Mammary epithelial cell (primary cell): ENCODE results near the gene PLEKHA7.

ENCODE experiments used
- EZH2 ChIP-seq: IDR thresholded peaks from 2 replicates; pipeline ENCODE4 v1.6.1; 2012; ENCODE audit warnings: low read length, inconsistent platforms, borderline replicate concordance
- TF ChIP-seq, protein P1 (sequence below), 2 donors: IDR thresholded peaks in 1 of 2; conservative IDR thresholded peaks in 1 of 2; 2 replicates each; pipeline ENCODE4 v1.5.1; 2011 to 2012; ENCODE audit warnings: inconsistent platforms in 2 of 2, low read length in 2 of 2, mild to moderate bottlenecking in 2 of 2, control low read depth in 1 of 2, low read depth in 1 of 2; ENCODE audit not compliant: insufficient read depth in 1 of 2; ENCODE audit errors: extremely low read depth in 1 of 2

- TF ChIP-seq, protein P1, sequence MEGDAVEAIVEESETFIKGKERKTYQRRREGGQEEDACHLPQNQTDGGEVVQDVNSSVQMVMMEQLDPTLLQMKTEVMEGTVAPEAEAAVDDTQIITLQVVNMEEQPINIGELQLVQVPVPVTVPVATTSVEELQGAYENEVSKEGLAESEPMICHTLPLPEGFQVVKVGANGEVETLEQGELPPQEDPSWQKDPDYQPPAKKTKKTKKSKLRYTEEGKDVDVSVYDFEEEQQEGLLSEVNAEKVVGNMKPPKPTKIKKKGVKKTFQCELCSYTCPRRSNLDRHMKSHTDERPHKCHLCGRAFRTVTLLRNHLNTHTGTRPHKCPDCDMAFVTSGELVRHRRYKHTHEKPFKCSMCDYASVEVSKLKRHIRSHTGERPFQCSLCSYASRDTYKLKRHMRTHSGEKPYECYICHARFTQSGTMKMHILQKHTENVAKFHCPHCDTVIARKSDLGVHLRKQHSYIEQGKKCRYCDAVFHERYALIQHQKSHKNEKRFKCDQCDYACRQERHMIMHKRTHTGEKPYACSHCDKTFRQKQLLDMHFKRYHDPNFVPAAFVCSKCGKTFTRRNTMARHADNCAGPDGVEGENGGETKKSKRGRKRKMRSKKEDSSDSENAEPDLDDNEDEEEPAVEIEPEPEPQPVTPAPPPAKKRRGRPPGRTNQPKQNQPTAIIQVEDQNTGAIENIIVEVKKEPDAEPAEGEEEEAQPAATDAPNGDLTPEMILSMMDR (conservative IDR thresholded peaks at IDR 0.05 in 1 of 2, IDR thresholded peaks at IDR 0.05 in 1 of 2; ENCODE audit: extremely low read depth in 1 of 2, insufficient read depth in 1 of 2, low read depth in 1 of 2, low read length in 2 of 2), result no peak
- TF ChIP-seq EZH2, result no peak
Observed at GRCh38 chr11:16814410-16815046, 199.7 kb downstream of the PLEKHA7 start.
